ENCODE results near the gene STAB2.

DNA sequence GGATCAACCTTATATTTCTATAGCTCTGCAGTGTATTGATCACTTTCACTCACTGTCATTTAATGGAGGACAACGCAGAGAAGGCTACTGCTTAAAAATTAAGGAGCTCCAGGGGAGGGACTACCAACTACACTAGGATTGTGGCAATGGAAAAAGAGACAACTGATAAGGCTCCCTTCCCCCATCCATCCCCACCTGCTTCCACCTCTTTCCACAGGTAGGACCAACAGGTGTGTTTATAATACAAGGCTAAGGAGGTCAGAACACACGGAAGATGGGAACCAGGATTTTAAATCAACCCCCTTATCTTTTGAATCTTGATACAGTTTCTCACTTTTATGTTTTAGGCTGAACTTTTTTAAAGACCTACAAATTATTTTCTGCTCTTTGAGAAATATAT, 90.8 kb downstream of the STAB2 start:
- no peak for TF ChIP-seq CTCF (IDR thresholded peaks at IDR 0.05; ENCODE audit: low read depth, low read length, missing input control)
- no peak for TF ChIP-seq NR2F2 (IDR thresholded peaks at IDR 0.05)
- TF ChIP-seq, protein P1, sequence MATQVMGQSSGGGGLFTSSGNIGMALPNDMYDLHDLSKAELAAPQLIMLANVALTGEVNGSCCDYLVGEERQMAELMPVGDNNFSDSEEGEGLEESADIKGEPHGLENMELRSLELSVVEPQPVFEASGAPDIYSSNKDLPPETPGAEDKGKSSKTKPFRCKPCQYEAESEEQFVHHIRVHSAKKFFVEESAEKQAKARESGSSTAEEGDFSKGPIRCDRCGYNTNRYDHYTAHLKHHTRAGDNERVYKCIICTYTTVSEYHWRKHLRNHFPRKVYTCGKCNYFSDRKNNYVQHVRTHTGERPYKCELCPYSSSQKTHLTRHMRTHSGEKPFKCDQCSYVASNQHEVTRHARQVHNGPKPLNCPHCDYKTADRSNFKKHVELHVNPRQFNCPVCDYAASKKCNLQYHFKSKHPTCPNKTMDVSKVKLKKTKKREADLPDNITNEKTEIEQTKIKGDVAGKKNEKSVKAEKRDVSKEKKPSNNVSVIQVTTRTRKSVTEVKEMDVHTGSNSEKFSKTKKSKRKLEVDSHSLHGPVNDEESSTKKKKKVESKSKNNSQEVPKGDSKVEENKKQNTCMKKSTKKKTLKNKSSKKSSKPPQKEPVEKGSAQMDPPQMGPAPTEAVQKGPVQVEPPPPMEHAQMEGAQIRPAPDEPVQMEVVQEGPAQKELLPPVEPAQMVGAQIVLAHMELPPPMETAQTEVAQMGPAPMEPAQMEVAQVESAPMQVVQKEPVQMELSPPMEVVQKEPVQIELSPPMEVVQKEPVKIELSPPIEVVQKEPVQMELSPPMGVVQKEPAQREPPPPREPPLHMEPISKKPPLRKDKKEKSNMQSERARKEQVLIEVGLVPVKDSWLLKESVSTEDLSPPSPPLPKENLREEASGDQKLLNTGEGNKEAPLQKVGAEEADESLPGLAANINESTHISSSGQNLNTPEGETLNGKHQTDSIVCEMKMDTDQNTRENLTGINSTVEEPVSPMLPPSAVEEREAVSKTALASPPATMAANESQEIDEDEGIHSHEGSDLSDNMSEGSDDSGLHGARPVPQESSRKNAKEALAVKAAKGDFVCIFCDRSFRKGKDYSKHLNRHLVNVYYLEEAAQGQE (IDR thresholded peaks at IDR 0.05) = no peak

All from liver (tissue), 3 donors.